VCaP (cell line): ENCODE data around the gene DNASE1L3.

Experiments
- H3K27ac ChIP-seq: fragments of 450-650 bp; 2 replicates; pipeline ENCODE4 v1.5.1; 2017
- CTCF ChIP-seq: fragments of 450-650 bp; conservative IDR thresholded peaks from 2 replicates; pipeline ENCODE4 v1.5.1; 2017; ENCODE audit warnings: mild to moderate bottlenecking, moderate library complexity

The DNASE1L3 gene

DNA sequence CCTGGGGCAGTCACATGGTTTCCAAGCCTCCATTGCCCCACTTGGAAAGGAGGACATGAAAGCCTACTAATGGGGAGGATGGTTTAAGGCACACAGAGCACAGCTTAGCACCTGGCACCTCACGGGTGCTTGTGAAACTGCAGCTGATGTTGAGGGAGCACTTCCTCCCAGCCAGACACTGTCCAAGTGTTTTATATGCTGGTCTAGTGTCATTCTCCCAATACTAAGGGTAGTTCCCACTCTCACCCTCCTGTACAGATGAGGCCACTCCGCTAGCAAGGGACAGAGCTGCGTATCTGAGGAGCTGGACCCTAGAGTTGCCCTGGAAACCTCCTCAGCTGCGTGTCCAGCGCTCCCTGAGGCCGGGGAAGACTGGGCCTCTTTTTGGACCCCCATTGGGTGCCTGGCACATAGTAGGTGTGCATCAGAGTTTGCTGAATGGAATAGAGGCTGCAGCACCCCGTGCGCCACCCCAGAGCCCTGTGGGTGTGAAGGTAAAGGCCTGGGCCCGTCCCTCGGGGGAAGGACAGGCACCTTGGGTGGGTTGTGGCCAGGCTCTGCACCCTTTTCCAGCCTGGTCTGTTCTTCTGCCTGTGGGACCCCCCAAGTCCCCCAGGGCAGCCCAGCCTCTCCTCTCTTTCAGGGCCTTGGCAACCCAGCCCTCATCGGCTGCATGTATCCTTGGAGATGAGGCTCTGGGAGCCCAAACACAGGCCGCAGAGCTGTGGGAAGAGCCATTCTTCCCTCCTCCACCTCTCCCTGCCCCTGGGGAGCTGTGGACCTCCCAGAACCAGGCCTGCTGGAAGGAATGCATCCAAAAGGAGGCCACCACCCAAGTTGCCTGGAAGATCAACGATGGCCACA lies 31.3 kb downstream of the DNASE1L3 start:
- no peak for TF ChIP-seq CTCF
- H3K27ac ChIP-seq: no peak overlapping the region

DNA sequence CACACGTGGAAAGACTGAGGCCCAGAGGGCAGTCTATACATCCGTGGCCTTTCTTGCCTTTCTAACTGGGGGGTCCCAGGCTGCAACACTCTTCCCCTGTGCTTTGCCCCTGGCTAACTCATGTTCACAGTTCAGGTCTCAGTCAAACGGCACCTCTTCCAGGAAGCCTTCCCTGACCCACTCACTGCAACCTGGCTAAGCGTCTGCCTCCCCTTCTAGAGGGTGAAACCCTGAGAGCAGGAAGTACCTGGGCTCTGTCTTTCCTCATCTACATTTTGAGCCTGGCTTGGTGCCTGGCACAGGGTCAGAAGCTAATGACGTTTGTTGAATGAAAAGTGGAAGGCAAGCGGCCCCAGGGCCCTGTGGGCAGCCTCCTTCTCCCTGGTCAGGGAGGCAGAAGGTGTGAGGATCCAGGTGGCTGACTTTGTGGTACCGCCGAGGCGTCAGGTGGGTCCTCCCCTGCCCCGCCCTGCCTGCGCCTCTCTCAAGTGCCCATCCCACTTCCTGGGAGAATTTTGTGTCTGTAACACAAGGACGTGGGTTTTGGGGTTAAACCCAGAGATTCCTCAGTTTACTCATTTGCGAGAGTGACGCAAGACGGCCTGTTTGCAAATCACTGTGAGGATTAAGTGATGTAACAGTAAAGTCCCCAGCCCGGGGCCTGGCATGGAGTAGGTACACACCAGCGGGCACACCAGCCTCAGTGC lies 32.1 kb downstream of the DNASE1L3 start:
- no peak for TF ChIP-seq CTCF
- H3K27ac ChIP-seq: no peak overlapping the region

GRCh38 chr3:58177747-58178527 lies 32.8 kb downstream of the DNASE1L3 start:
- peak overlapping the region; percentile 60; the same call in 1 of the 2 replicates for H3K27ac ChIP-seq
- peak; percentile 96 for TF ChIP-seq CTCF

DNA sequence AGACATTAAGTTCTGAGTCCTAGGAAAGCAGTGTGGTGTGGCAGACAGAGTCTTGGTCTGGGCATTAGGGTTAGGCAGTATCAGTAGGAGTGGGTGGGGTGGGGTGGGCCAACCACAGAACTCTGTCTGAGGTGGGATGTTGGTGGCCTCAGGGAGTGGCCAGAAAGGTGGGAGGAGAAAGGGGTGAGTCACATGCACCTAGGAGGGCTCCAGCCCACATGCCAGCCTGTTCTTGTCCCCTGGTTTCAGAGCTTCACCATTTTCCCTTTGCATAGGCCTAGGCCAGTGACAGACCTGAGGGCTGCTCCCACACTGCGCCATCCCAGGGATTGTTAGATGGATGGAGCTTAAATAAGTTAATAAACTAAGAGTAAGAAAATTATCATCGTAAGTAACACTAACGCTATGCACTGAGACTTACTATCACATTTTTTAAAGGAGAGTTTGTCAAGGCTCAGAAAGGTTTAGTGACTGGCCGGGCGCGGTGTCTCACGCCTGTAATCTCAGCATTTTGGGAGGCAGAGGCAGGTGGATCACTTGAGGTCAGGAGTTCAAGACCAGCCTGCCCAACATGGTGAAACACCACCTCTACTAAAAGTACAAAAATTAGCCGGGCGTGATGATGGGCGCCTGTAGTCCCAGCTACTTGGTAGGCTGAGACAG lies 33.8 kb downstream of the DNASE1L3 start:
- peak overlapping the region; percentile 60; the same call in 1 of the 2 replicates for H3K27ac ChIP-seq

GRCh38 chr3:58176185-58176530 lies 34.6 kb downstream of the DNASE1L3 start:
- peak overlapping the region; percentile 88 for H3K27ac ChIP-seq
- TF ChIP-seq CTCF: no peak

More for the DNA sequence above, 33.8 kb downstream of the DNASE1L3 start:
- no peak for TF ChIP-seq CTCF

DNA sequence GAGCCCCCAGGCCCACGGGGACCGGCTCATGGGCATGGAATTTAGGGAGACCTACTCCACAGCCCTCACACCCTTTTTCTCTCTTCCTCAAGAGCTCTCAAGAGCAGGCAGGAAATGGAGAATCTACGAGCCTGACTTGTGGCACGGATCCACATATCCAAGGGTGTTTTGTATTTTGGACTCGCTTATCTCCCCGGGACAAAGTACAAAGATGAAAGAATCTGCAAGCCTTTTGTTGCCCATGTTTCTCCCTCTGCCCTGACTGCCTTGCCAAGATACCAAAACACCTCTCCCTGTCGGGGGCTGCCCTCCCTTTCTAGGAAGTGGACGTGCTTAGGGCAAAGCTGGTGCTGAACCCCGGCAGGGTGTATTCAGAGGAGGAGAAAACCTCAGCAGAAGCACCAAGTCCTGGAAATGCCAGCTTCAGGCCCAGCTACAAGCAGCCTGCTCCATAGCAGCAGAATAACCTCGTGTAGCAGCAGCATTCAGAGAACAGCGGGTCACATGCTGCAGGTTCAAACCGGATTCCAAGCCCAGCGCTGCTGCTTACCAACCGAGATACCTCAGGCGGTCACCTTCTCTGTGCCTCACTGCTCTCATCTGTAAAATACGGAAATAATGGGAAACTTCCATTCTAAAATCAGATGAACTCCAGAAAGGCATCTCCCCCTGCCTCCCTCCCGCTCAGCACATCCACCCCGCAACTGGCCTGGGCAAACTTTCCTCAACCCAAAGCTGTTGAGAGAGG lies 35.2 kb downstream of the DNASE1L3 start:
- peak overlapping the region; percentile 88 for H3K27ac ChIP-seq
- TF ChIP-seq CTCF: no peak
